GM19397 (cell line): Measurements from ENCODE around the gene PRICKLE4.

Source experiments
- ATAC-seq: cut with Tn5 transposase; IDR thresholded peaks from one replicate; pipeline ENCODE4 v1.9.1; 2021; ENCODE audit warnings: mild to moderate bottlenecking, moderate library complexity; ENCODE audit not compliant: unreplicated experiment

The PRICKLE4 gene, protein sequence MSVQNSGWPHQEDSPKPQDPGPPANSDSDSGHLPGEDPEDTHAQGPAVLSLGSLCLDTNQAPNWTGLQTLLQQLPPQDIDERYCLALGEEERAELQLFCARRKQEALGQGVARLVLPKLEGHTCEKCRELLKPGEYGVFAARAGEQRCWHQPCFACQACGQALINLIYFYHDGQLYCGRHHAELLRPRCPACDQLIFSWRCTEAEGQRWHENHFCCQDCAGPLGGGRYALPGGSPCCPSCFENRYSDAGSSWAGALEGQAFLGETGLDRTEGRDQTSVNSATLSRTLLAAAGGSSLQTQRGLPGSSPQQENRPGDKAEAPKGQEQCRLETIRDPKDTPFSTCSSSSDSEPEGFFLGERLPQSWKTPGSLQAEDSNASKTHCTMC

DNA sequence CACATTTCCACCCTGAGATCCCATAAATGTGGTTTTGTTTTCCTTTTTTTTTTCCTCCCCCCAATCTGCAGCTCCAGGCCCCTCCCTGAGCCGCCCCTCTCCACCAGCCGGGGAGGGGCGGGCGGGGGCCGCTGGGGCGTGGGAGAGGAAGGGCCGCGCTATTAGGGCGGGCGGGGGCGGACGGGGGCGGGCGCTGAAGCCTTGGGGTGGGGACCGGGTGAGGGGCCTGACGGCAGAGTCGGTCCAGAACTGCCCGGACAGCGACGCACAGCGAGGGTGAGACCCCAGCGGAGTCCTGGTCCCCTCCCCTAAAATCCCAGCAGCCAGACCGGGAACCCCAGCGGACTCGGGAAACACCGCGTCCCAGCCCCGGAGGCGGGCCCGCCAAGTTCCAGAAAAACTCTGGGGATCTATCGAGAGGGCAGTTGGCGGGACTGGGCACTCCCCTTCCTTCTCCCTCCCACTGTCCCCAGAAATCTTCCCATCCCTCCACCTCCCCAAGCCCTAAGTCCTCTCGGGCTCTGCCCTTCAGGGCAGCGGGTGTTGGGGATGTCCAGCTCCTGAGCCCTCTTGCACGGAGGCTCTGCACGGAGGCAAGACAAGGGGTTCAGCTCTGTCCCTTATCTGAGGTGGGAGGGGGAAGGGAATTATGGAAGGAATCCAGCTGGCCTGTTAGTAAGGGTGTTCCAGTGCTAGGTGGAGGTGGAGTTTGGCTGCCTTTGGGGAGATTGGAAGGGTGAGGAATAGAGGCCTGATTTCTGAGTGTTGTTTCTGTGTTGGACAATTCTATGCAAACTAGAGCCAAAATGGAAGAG is at the start of gene PRICKLE4:
Gene PRICKLE4, plus strand, starts transcription at position 232 of the 815 bp plus-strand sequence. CDS start 2,692 bp downstream, outside the sequence.
- no peak for ATAC-seq

DNA sequence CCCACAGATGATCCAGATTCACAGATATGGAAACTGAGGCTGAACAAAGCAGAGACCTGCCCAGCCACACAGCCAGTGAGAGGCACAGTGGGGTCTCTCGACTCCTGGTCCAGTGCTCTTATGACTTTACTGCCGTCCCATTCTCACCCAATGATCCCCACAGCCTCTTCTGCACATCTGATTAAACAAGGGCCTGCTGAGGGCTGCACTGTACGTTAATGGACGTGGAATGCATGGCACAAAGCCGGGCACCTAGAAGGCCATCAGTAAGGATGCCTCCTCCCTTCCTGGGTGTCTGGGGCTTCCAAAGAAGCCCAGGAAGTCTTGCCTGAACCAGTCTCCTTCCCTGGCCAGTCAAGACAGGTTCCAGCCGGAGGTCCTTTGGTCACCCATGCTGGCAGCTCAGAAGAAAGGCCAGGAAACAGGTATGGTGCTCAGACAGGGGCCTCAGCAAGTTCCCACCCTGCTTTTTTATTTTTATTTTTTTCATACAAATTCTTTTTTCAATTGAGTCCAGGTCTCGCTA is 49.0 kb upstream of the PRICKLE4 start:
- ATAC-seq, result no peak

DNA sequence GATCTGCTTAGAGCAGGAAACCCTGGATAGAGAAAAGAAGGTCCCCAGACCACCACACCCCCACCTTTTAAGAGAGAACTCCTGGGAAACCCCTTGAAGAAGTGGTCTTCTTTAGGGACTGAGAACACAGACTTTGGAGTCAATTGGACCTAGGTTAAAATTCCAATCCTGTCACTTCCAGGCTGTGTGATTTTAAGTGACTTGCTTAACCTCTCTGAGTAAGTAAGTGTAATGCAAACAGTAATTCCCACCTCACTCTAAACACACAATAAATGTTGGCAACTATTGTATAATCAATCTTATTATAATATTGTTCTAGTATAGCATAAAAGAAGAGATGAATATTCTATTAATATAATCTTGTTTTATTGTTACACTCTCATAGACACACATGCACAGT is 48.4 kb upstream of the PRICKLE4 start:
- ATAC-seq, result no peak

DNA sequence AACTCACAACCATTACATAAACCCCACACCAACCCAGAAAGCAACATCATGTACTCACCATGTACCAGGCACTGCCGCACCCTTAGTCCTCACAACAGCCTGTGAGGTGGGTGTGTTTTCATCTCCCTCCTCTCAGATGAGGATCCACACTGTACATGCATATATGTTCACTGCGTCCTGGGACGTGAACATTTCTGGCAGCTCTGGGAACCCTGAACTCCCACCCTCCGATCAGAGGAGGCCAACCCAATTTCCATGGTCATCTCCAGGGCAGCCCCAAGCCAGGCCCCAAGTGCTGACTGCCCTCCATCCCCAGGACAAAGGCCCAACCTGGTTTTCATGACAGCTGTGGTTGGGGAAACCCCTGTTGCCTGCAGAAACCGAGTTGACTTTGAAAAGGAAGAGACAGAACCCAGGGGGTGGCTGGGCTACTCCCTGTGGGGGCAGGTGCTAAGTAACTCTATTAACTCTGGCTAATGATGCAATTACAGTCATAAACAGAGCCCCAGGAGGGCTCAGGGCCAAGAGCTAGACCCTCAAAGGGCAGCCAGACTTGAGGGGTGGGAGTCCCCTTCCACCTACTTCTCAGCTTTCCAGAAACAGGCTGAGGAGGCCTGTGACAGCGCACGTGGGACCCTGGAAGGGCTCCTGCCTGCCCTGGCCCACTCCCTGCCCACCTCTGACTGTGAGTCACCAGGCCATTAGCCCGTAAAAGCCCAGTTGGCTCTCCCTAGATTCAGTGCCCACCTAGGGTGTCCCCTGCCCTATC is 47.8 kb upstream of the PRICKLE4 start:
- ATAC-seq, result peak; percentile 30

DNA sequence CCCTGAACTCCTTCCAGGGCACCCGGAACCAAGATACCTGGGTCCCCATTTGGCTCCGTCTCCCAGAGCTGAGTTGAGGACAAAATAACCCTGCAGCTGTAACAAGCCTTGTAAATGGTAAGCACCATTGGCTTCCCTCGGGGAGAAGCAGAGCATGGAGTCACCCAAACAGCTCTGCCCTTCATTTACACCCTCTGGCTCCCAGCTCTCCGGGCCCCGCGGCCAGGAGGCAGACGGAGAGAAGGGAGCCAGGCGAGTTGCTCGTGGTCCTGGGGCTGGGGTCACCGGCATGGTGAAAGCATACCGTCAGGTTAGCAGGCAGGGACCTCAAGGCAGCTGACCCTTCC is 47.2 kb upstream of the PRICKLE4 start:
- no peak for ATAC-seq

DNA sequence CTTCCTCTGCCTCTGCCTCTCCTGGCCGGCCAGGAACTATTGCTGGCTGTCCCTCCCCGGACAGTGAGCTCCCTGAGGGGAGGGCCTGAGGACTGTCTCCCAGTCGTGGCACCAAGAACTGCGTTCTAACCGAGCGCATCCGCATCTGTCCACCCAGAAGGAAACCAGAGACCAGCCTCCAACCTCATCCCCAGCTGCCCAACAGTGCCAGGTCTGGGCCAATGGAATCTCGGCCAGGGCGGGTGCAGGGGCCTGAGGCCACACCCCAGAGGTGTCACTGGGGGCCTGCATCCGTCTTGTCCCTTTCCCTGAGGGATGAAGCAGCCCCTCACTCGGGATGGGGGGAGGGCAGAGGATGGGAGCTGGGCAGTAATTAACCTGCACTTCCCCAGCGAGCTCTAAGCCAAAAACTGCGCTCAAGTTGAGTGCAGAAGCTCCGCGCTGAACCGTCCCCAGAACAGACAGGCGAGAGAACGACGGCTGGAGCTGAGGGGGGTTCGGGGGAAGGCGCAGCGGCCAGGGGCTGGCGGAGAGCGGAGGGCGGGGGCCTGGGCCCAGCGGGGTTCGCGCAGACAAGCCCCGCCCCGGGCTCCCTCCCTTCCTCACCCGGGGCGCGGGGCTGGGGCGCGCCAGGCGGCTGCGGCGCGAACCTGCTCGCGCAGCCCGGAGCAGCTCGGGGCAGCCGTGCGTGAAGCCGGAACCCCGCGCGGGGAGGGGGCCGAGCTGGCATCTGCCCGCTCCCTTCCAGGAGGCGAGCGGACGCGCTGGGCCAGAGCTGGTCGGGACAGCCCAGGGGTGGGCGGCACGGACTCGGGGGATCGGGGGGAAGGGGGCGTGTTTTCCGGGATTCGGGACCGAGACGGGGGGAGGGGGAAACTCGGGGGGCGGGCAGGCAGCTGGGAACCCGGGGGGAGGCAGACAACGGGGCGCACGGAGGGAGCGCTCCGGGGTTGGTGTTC is 46.6 kb upstream of the PRICKLE4 start:
- peak; percentile 49 for ATAC-seq

DNA sequence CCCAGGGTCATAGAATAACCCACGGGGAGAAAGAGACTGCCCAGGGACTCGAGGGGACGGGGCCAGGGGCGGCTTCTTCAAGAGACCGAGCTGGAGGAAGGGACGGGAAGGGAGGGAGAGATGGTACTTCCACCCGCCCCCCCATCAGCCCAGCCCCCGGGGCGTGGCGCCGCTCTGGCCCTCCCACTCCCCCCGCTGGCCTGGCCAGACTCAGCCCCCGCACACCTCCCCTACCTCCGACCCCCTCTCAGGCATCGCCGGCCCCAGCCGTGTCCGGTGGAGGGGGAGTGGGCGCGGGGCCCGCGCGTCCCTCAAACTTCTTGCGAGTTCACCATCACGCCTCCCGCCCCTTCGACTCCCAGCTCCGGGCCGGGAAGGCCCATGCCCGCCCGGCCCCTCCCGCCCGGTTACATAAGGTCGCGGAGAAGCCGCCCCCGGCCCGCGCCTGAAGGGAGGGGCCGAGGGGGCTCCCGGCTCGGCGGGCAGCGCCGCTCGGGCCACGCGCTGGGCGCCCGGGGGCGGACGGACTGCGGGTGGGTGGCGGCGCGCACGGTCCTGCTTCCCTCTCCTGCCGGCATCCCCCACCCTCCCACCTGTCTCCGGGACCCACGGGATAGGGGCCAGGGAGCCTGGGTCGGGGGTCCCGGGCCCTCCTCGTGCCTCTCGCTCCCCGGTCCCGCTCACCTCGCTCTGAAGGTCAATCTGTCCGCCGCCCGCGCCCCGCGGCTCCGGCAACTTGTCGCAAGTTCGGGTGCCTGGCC is 45.7 kb upstream of the PRICKLE4 start:
- peak; percentile 24 for ATAC-seq

DNA sequence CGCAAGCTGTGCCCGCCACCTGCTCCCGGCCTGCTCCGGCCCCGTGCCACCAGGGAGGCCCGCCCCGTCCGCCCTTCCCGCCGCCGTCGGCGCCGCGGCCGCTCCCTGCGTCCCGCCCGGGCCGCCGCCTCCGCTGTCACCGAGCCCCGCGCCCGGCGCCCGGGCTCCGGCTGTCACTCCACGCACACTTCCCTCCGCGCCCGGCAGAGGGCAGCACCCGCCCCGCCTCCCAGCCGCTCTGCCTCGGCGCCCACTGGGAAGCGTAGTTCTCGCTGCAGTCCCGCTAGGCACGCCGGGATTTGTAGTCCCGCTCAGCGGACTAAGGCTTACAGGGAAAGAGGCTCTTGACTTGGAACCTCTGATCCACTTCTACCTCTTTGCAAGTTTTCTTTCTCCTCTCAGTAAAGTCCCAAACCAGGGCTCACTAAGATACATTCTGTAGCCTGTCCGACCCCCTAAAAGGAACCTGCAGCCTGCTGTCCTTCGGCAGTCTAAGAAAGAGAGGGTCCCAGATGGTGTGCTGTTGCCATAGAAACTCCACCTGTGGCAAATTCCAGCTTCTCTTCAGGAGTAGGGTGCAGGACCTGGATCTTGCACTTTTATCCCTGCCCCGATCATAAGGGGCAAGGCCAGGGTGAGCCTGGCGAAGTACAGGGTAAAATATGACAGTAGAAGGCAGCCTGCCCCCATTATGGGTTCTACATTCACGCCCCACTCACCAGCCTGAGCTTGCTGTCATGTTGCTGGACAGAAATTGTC is 45.0 kb upstream of the PRICKLE4 start, which contains the start of gene TFEB:
Gene TFEB, minus strand, starts transcription at position 182 of the 759 bp plus-strand sequence. CDS start 44,395 bp downstream, outside the sequence.
- peak; percentile 47 for ATAC-seq

DNA sequence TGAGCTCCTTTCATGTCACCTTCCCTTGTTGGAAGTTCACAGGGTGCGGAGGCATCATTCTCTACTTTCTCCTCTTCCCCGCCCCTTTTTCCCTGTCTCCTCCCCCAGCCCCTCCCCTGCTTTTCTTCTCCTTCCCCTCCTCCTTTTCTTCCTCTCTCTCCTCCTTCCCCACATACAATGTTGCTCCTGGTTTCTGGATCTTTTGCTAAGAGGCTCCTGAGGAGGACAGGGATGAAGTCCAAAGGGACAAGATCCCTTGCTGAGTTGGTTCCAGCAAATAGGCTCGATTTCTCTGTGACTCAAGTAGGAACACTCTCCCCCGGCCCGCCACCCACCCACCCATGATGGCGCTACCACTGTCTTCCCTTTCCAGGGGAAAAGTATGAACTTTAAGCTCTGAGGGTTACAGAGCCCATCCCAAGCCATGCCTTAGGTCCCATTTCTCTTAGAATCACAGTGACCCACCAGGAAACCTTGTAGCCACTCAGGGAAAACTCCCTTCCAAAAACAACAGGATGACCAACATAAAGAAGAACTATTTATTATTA is 44.3 kb upstream of the PRICKLE4 start:
- ATAC-seq, result no peak

DNA sequence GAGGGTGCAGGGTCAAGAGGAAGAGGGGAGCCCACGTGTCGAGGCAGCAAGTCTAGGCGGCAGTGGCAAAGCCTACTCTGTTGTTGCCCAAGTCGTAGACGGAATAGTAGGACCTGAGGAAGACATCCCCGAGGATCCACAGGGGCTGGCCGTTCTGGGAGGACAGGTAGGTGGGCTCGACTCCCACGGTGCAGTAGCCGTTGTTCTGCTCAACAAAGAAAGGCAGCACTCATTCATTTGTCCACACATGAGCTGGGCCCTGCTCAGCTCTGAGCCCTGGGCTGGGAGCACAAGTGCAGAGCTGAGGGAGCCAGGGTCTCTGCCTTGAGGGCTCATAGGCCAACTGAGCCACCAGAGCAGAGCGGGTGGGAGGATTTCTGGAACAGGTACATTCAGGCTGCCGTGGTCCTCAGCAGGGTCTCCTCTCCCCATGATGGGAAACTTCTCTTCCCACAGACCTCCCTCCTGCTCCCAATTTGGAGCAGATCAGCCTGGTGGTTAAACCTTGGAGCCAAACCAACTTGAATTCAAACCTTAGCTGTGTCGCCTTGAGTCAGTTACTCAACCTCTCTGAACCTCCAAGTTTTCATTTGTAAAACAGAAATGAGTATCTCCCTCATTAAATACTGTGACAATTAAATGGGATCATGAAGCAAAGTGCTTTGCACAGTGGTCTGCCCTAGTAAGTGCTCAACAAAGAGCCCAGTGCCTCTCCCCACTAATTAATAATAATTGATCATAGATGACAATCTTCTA is 43.6 kb upstream of the PRICKLE4 start:
- no peak for ATAC-seq

DNA sequence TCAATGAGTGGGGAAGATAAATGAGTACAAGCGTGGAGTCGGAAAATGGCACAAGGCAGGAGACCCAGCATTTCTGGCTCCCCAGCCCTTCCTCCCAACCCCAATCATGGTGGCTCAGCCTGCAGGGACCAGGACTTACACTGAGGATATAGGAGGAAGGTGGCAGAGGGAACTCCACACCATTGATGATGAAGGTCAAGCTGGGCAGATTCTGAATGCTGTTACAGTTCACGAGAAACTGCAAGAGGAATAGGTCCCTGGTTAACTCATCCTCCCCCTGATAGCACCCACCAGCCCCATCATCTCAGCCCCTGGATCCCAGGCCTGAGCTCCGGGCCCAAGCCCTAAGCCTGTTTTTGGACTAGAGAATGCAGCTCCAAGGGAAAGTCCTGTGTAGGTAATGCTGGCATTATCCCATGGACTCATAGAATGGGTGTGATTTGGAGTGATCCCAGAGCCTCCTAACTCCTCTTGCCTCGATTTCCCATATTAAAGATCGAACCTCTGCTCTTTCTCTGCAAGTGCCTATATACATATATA is 42.9 kb upstream of the PRICKLE4 start:
- no peak for ATAC-seq

DNA sequence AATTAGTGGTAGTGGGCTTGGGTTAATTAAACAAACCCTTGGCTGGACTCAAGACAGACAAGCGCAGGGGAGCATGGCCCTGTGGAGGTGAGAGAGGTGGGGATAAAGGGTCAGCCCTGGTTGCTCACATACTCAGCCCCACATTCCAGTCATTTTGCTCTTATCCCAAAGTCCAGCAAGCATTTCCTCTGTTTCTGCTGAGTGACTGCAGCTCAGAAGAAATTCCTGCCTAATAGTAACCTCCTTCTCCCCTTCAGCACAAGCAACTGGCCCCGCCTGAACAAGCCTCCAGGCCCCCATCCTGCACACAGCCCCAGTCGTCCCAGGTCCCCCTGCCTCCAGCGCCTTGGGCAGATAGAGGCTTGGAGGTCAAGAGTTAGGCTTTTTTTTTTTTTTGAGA is 41.5 kb upstream of the PRICKLE4 start:
- ATAC-seq, result no peak

DNA sequence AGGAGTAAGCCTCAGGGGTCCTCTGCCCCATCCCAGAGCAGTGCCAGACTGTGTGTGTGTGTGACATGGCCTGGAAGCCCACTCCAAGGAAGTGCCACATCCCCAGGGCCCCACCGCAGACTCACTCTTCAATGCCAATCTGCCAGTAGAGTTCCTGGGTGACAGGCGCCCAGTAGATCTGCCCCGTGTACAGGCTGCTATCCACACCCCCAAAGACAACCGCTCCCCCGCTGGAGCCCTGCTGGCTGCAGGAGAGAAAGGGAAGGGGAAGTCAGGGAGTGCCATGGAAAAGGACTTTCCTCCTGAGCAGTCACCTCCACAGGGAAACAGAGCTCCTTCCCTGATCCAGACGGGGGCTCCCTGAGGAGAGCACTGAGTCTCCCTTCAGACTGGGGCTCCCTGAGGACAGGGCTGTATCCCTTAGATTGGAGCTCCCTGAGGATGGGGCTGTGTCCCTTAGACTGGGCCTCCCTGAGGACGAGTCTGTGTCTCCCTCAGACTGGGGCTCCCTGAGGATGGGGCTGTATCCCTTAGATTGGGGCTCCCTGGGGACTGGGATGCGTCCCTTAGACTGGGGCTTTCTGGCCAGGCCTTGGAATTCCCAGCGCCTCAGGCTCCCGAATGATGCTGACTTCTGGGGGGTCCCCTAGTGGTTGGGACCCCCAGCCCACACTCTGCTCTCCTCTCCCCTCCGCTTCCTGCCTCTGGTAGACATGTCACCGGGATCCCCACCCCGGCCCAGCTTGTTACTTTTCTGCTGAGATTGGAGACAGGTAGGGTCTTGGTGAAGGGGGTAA is 40.0 kb upstream of the PRICKLE4 start:
- ATAC-seq, result no peak

DNA sequence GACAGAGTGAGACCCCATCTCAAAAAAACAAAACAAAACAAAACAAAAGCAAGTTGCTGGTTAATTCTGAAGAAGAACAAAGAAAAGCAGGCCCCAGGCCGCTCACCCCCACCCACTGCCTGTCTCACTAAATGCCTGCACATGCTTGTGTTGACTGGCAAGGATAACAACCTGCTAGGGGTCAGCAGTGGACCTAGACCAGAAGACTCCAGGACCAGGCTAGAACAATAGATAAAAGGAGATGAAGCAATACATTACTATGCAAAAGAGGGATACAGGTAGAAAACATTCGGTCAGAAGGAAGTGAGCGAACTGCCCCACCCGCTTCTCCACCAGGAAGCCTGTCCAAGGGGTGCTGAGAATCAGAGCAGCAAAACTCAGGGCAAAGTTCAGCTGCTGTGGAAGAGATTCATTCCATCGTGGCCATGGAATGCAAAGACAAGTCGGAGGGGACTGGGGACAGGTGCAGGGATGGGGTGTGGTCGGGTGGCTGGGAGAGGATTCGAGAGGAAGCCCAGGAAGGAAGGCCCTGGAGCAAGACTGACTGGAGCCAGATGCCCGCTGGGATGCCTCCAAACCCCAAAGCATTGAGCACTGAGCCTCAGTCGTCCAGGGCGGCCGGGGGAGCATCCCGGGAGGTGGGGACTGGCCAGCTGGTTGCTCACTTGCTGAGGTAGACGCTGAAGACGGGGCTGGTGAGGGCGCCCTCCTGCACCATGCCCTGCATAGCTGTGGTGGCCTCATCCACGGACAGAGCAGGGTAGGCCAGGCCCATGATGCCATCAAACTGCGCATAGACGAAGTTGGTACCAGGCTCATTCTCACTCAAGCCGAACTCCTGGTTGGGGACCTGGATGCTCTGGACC is 38.7 kb upstream of the PRICKLE4 start:
- ATAC-seq, result no peak
